HCT116 (cell line): ENCODE measurements around the gene TMCC1. TPM values are rescaled to one million over a fixed set of nuclear protein-coding genes. Genes with fewer than 3 reads are reported as not detected.

Experiments
- ATAC-seq: fragments of 200-7000 bp; cut with Tn5 transposase; 2 replicates; pipeline ENCODE4 v1.9.1; 2020; ENCODE audit warnings: mild to moderate bottlenecking, moderate library complexity
- BruUV-seq: library from RNA; stranded (reverse); fragments of 400-500 nt; replicated peaks from 2 replicates; lab custom pipeline; 2021; lab: Mats Ljungman, UMichigan
- CTCF ChIA-PET: fragments of 300-600 bp; sonication (Branson Sonifier 250); formaldehyde crosslinking; loops from one replicate; lab custom pipeline; 2021; ENCODE audit warnings: antibody characterized with exemption; lab: Charles Lee
- POLR2A ChIA-PET: fragments of 300-600, 350-600 bp; sonication (Branson Sonifier 250); formaldehyde crosslinking; loops from one replicate; lab custom pipeline; 2021; ENCODE audit warnings: antibody characterized with exemption; lab: Charles Lee
- RAD21 ChIA-PET, 2 experiments: fragments of 300-600 bp; sonication (Branson Sonifier 250); formaldehyde crosslinking; loops; one replicate each; lab custom pipeline; 2023; ENCODE audit warnings: low total read pairs in 2 of 2; ENCODE audit not compliant: uncharacterized antibody in 2 of 2, unreplicated experiment in 2 of 2, low non-redundant PET in 1 of 2; lab: Charles Lee
- DNase-seq: peaks from one replicate; pipeline ENCODE4 v3.0.0-alpha.2; 2010; ENCODE audit warnings: low read depth, low spot score
- H2AFZ ChIP-seq: fragments of 200-600 bp; shearing (Covaris generic), sonication (generic); 2 replicates; pipeline ENCODE4 v1.6.1; 2017; ENCODE audit warnings: low read depth, mixed run types, mixed read lengths, antibody characterized with exemption, low read length; ENCODE audit not compliant: poor library complexity, severe bottlenecking
- H3K27ac ChIP-seq: 2 replicates; pipeline ENCODE4 v1.5.1; 2012; ENCODE audit warnings: low read depth, low read length
- H3K27me3 ChIP-seq: fragments of 200-600 bp; sonication (generic); 2 replicates; pipeline ENCODE4 v1.6.1; 2016; ENCODE audit warnings: mixed run types, low read length, mixed read lengths; ENCODE audit not compliant: insufficient read depth
- H3K36me3 ChIP-seq, 2 experiments: fragments of 200-500 bp in 1 of 2; fragments of 200-600 bp in 1 of 2; sonication (Bioruptor generic) in 1 of 2; sonication (generic) in 1 of 2; 2 replicates each; pipeline versions ENCODE4 v1.5.1 to v1.6.1; 2014 to 2016; ENCODE audit warnings: low read length in 2 of 2, inconsistent platforms in 1 of 2, mixed read lengths in 1 of 2, mixed run types in 1 of 2; ENCODE audit not compliant: insufficient read depth in 2 of 2, control insufficient read depth in 1 of 2
- H3K4me1 ChIP-seq, 2 experiments: fragments of 200-600 bp in 1 of 2; sonication (generic) in 1 of 2; 2 replicates each; pipeline versions ENCODE4 v1.5.1 to v1.6.1; 2012 to 2017; ENCODE audit warnings: low read length in 2 of 2, inconsistent platforms in 1 of 2, mild to moderate bottlenecking in 1 of 2, mixed read lengths in 1 of 2, mixed run types in 1 of 2, moderate library complexity in 1 of 2; ENCODE audit not compliant: insufficient read depth in 2 of 2, control insufficient read depth in 1 of 2
- H3K4me2 ChIP-seq: fragments of 200-600 bp; sonication (generic); 2 replicates; pipeline ENCODE4 v1.6.1; 2017; ENCODE audit warnings: mixed run types, low read length, mixed read lengths
- H3K4me3 ChIP-seq, 2 experiments: fragments of 200-600 bp in 1 of 2; sonication (generic) in 1 of 2; replicated peaks in 1 of 2; 2 replicates each; pipeline ENCODE4 v1.5.1; 2011 to 2016; ENCODE audit warnings: low read length in 2 of 2, control low read depth in 1 of 2, low read depth in 1 of 2, mild to moderate bottlenecking in 1 of 2, mixed read lengths in 1 of 2, mixed run types in 1 of 2
- H3K79me2 ChIP-seq: fragments of 200-600 bp; sonication (generic); 2 replicates; pipeline ENCODE4 v1.6.1; 2017; ENCODE audit warnings: mild to moderate bottlenecking, mixed run types, low read length, moderate library complexity, mixed read lengths; ENCODE audit not compliant: insufficient read depth
- H3K9ac ChIP-seq: fragments of 200-600 bp; sonication (generic); 2 replicates; pipeline ENCODE4 v1.6.1; 2016; ENCODE audit warnings: low read length, mixed read lengths
- H3K9me2 ChIP-seq: fragments of 200-600 bp; sonication (generic), shearing (Covaris generic); 2 replicates; pipeline ENCODE4 v1.6.1; 2017; ENCODE audit warnings: mixed run types, mild to moderate bottlenecking, moderate library complexity; ENCODE audit not compliant: insufficient read depth
- H3K9me3 ChIP-seq, 2 experiments: fragments of 200-500 bp in 1 of 2; fragments of 200-600 bp in 1 of 2; sonication (Bioruptor generic) in 1 of 2; sonication (generic) in 1 of 2; 2 replicates each; pipeline ENCODE4 v1.6.1; 2014 to 2017; ENCODE audit warnings: low read length in 2 of 2, mixed read lengths in 2 of 2, inconsistent platforms in 1 of 2, low read depth in 1 of 2, mild to moderate bottlenecking in 1 of 2, mixed run types in 1 of 2, moderate library complexity in 1 of 2; ENCODE audit not compliant: control insufficient read depth in 1 of 2, insufficient read depth in 1 of 2
- H4K20me1 ChIP-seq: fragments of 200-600 bp; sonication (generic), shearing (Covaris generic); 2 replicates; pipeline ENCODE4 v1.6.1; 2017; ENCODE audit warnings: mixed run types, mild to moderate bottlenecking, moderate library complexity; ENCODE audit not compliant: insufficient read depth
- CTCF ChIP-seq, 3 experiments: fragments of 200-600 bp in 1 of 3; sonication (generic) in 1 of 3; IDR thresholded peaks in 2 of 3; conservative IDR thresholded peaks in 1 of 3; 2 replicates each; pipeline ENCODE4 v1.5.1; 2012 to 2017; ENCODE audit warnings: low read depth in 2 of 3, low read length in 2 of 3, antibody characterized with exemption in 1 of 3, borderline replicate concordance in 1 of 3, control low read depth in 1 of 3, mild to moderate bottlenecking in 1 of 3, mixed read lengths in 1 of 3, mixed run types in 1 of 3, moderate library complexity in 1 of 3; ENCODE audit not compliant: insufficient read depth in 1 of 3
- EGR1 ChIP-seq: IDR thresholded peaks from 2 replicates; pipeline ENCODE4 v1.6.1; 2012; ENCODE audit warnings: low read depth
- ELF1 ChIP-seq: IDR thresholded peaks from 2 replicates; pipeline ENCODE4 v1.6.1; 2012; ENCODE audit warnings: low read depth, borderline replicate concordance
- EZH2phosphoT487 ChIP-seq: fragments of 200-600 bp; IDR thresholded peaks from 2 replicates; pipeline ENCODE4 v1.6.1; 2018; ENCODE audit warnings: antibody characterized with exemption, borderline replicate concordance
- JUND ChIP-seq: IDR thresholded peaks from 2 replicates; pipeline ENCODE4 v1.6.1; 2012
- MAX ChIP-seq: IDR thresholded peaks from 2 replicates; pipeline ENCODE4 v1.6.1; 2012
- POLR2A ChIP-seq: IDR thresholded peaks from 2 replicates; pipeline ENCODE4 v1.7.0; 2011; ENCODE audit warnings: borderline replicate concordance; ENCODE audit not compliant: insufficient read depth, insufficient read length; ENCODE audit errors: extremely low read depth
- SRF ChIP-seq: IDR thresholded peaks from 2 replicates; pipeline ENCODE4 v1.6.1; 2012; ENCODE audit warnings: low read depth
- TCF7L2 ChIP-seq: IDR thresholded peaks from 2 replicates; pipeline ENCODE4 v1.7.0; 2011; ENCODE audit warnings: borderline replicate concordance, inconsistent platforms; ENCODE audit not compliant: insufficient read depth, insufficient read length; ENCODE audit errors: extremely low read depth
- ZFX ChIP-seq: fragments of 450-650 bp; IDR thresholded peaks from 2 replicates; pipeline ENCODE4 v1.6.1; 2017
- intact Hi-C: fragments of 100-400 bp; cut with micrococcal nuclease; formaldehyde crosslinking; loops from 2 replicates; pipeline ENCODE4 v1.10.0; 2022
- total RNA-seq: library from RNA; stranded (reverse); gene quantifications from one replicate; pipeline ENCODE4 v1.2.1, GENCODE V29; 2021; ENCODE audit not compliant: unreplicated experiment

Gene TMCC1
- total RNA-seq, 1 experiment from 2014 or later = 32.5 TPM

- POLR2A ChIA-PET = no interaction called here
- CTCF ChIA-PET = no interaction called here
- H3K9me3 ChIP-seq = no peaks in the 10 kb centered on the region
- DNase-seq (no peak), ATAC-seq (no peak)
- peaks cover 8% of the 10 kb centered on the region for H3K79me2 ChIP-seq
- no peak overlapping the region for H3K4me2 ChIP-seq
- no peak overlapping the region for H3K4me3 ChIP-seq
- RAD21 ChIA-PET = interaction anchor here in 1 of 2 experiments (0.5 kb wide), 1 partner anchor 11 kb away, joined by 3 read pairs; no protein-coding TSS in a partner anchor
- H3K9ac ChIP-seq = no peak overlapping the region
- H3K27me3 ChIP-seq = no peaks in the 10 kb centered on the region
- no peaks in the 10 kb centered on the region for H4K20me1 ChIP-seq
- peaks cover 0 to 20% of the 10 kb centered on the region in 2 experiments; a peak in 1 of 4 replicates for H3K4me1 ChIP-seq
- no peak overlapping the region for H2AFZ ChIP-seq
- TF ChIP-seq EZH2phosphoT487 (no peak), SRF (no peak), MAX (no peak), ELF1 (no peak), POLR2A (no peak), ZFX (no peak), JUND (no peak), TCF7L2 (no peak), CTCF (IDR thresholded peaks at IDR 0.05 in 2 of 3, conservative IDR thresholded peaks at IDR 0.05 in 1 of 3; ENCODE audit: borderline replicate concordance in 1 of 3, insufficient read depth in 1 of 3, low read depth in 2 of 3, low read length in 2 of 3) (no peak), EGR1 (no peak)
- no peaks in the 10 kb centered on the region for H3K36me3 ChIP-seq
- BruUV-seq = no TSS peak
- no peaks in the 10 kb centered on the region for H3K9me2 ChIP-seq
- intact Hi-C loops = no loop called here
- H3K27ac ChIP-seq = no peak overlapping the region
Observed at GRCh38 chr3:129897026-129897425, 3.5 kb upstream of the TMCC1 start.
